Measurements from ENCODE around the gene STARD10. TPM values are rescaled to one million over a fixed set of nuclear protein-coding genes. Genes with fewer than 3 reads are reported as not detected.

Gene STARD10
- total and polyA plus RNA-seq, 2 of the 8 experiments (the other 6 are each of a cell fraction or from before 2014, with no cell fraction given) = 23.7 to 35.7 TPM

GRCh38 chr11:72750556-72751115, 43.2 kb downstream of the STARD10 start:
- no peak overlapping the region for H2AFZ ChIP-seq (ENCODE audit: low read length)
- DNase-seq (ENCODE audit: low read depth in 1 of 2, low spot score in 2 of 2) (no peak), FAIRE-seq (no peak)
- 94% methylated on average over 2 of the region's 2 CpGs; no CpG with 5 or more reads in 1 of the 2 experiments for WGBS, 2 experiments (ENCODE audit: extremely low coverage in 1 of 2, insufficient coverage in 1 of 2, insufficient read length in 1 of 2, insufficient replicate concordance in 2 of 2, low coverage in 1 of 2, low lambda C conversion rate in 2 of 2, missing lambda C conversion rate in 1 of 2)
- no peak overlapping the region for H3K27ac ChIP-seq (ENCODE audit: low read depth, low read length)
- peaks cover 0 to 22% (median 12%) of the 10 kb centered on the region in 4 experiments; a peak in 6 of 7 replicates for H3K4me1 ChIP-seq (replicated peaks in 1 of 4; ENCODE audit: control insufficient read depth in 3 of 4, insufficient read depth in 4 of 4, low read length in 3 of 4)
- peaks cover 13 to 19% of the 10 kb centered on the region in 2 experiments for H4K20me1 ChIP-seq (replicated peaks in 1 of 2; ENCODE audit: control insufficient read depth in 1 of 2, insufficient read depth in 2 of 2, low read length in 2 of 2)
- H2BK120ac ChIP-seq (replicated peaks; ENCODE audit: low read depth, low read length) = no peak overlapping the region
- H3K23ac ChIP-seq (ENCODE audit: insufficient read length) = no peak overlapping the region
- H4K91ac ChIP-seq (replicated peaks; ENCODE audit: insufficient read length, low read length) = no peak overlapping the region
- no peak for TF ChIP-seq EZH2 (IDR thresholded peaks at IDR 0.05; ENCODE audit: low read depth, low read length, severe bottlenecking)
- no peak for TF ChIP-seq CHD1 (IDR thresholded peaks at IDR 0.05; ENCODE audit: low read depth, low read length)
- no peak overlapping the region for H3K4ac ChIP-seq (replicated peaks; ENCODE audit: insufficient read length, low read depth, low read length)
- H3K56ac ChIP-seq (replicated peaks; ENCODE audit: insufficient read length, low read depth, low read length) = no peak overlapping the region
- H3K23me2 ChIP-seq (ENCODE audit: low read depth, low read length) = peaks cover 16% of the 10 kb centered on the region; the same call in 1 of the 2 replicates
- H2BK15ac ChIP-seq (ENCODE audit: low read length) = no peak overlapping the region
- H3K79me2 ChIP-seq (ENCODE audit: control insufficient read depth in 1 of 2, insufficient read depth in 2 of 2, low read length in 2 of 2) = peaks cover 0 to 47% of the 10 kb centered on the region in 2 experiments; a peak in 2 of 4 replicates
- H3K79me1 ChIP-seq (ENCODE audit: low read depth, low read length) = peaks cover 13% of the 10 kb centered on the region
- no peak overlapping the region for H2BK20ac ChIP-seq (ENCODE audit: low read length)
- no peak overlapping the region for H2BK12ac ChIP-seq (ENCODE audit: low read depth, low read length)
- H3K27me3 ChIP-seq (replicated peaks in 1 of 4; ENCODE audit: control insufficient read depth in 3 of 4, extremely low read depth in 1 of 4, insufficient read depth in 3 of 4, low read length in 3 of 4) = peaks cover 0 to 10% (median 5%) of the 10 kb centered on the region in 4 experiments; a peak in 3 of 7 replicates
- H2AK5ac ChIP-seq (ENCODE audit: low read depth, low read length) = 0 out of 2 replicates have a peak overlapping the region, but pooled peaks have one; percentile 48
- ChIA-PET CTCF (ENCODE audit: partially characterized antibody) (interaction anchor here (1.1 to 1.6 kb wide), 7 partner anchors 9 to 435 kb away, joined by 3 to 5 read pairs (median 4); partner anchors contain the start of gene STARD10), POLR2A (ENCODE audit: partially characterized antibody) (interaction anchor here (0.6 to 1.9 kb wide), 3 partner anchors 14 to 129 kb away, joined by 3 to 4 read pairs (median 3); no protein-coding TSS in a partner anchor)
- H4K5ac ChIP-seq (ENCODE audit: insufficient read length, low read depth, low read length) = no peak overlapping the region
- no peak overlapping the region for H4K8ac ChIP-seq (ENCODE audit: extremely low read depth, insufficient read depth, low read length)
- no peak overlapping the region for H3K14ac ChIP-seq (ENCODE audit: insufficient read length)
- H3K36me3 ChIP-seq (ENCODE audit: control insufficient read depth in 2 of 4, insufficient read depth in 4 of 4, low read length in 3 of 4) = no peaks in the 10 kb centered on the region
- H3K4me3 ChIP-seq (ENCODE audit: extremely low read depth in 1 of 4, insufficient read depth in 2 of 4, low read depth in 3 of 4, low read length in 4 of 4) = peak overlapping the region in 1 of 4 experiments; percentile 80; a peak in 2 of 8 replicates
- peak overlapping the region; percentile 19; the same call in 1 of the 2 replicates for H3K18ac ChIP-seq (ENCODE audit: extremely low read depth, low read length)
- H2BK5ac ChIP-seq (ENCODE audit: low read depth, low read length) = 0 out of 2 replicates have a peak overlapping the region, but pooled peaks have one; percentile 16
- no peak overlapping the region for H3K9ac ChIP-seq (replicated peaks in 1 of 4; ENCODE audit: extremely low read depth in 1 of 4, low read depth in 3 of 4, low read length in 3 of 4)
- no peaks in the 10 kb centered on the region for H3K9me3 ChIP-seq (ENCODE audit: insufficient read depth in 2 of 2, low read depth in 1 of 2, low read length in 1 of 2)
- peak overlapping the region; percentile 74 to 87; a peak in 3 of 4 replicates for H3K4me2 ChIP-seq (ENCODE audit: insufficient read depth in 1 of 2, low read depth in 2 of 2, low read length in 2 of 2)

Data from H1 (cell line).